Left ventricle myocardium inferior (tissue), 1 donor: Measurements from ENCODE around the gene C1orf74. TPM values are rescaled to one million over a fixed set of nuclear protein-coding genes. Genes with fewer than 3 reads are reported as not detected.

ENCODE experiments used
- DNase-seq: peaks from one replicate; pipeline ENCODE4 v3.0.0-alpha.2; 2020
- H3K27ac ChIP-seq: fragments of 200-600 bp; replicated peaks from 2 replicates; pipeline ENCODE4 v1.8.0; 2021
- H3K27me3 ChIP-seq: fragments of 200-600 bp; 2 replicates; pipeline ENCODE4 v1.8.0; 2021; ENCODE audit warnings: low read depth
- H3K36me3 ChIP-seq: fragments of 200-600 bp; 2 replicates; pipeline ENCODE4 v1.8.0; 2021
- H3K4me1 ChIP-seq: fragments of 200-600 bp; 2 replicates; pipeline ENCODE4 v1.8.0; 2021
- H3K4me3 ChIP-seq: fragments of 200-600 bp; 2 replicates; pipeline ENCODE4 v1.8.0; 2021; ENCODE audit warnings: mild to moderate bottlenecking, moderate library complexity
- H3K9me3 ChIP-seq: fragments of 200-600 bp; replicated peaks from 2 replicates; pipeline ENCODE4 v1.8.0; 2021
- CTCF ChIP-seq: fragments of 200-600 bp; IDR thresholded peaks from 2 replicates; pipeline ENCODE4 v1.8.0; 2021; ENCODE audit warnings: antibody characterized with exemption, mild to moderate bottlenecking, borderline replicate concordance
- intact Hi-C: fragments of 100-400 bp; cut with micrococcal nuclease; formaldehyde crosslinking; loops from one replicate; pipeline ENCODE4 v1.11.0; 2022
- total RNA-seq: library from RNA; stranded (reverse); fragmentation: NEBNext Ultra II Directional; extraction: Animal tissue kit (Norgen Biotek cat#: 25700); gene quantifications from one replicate; pipeline ENCODE4 v1.2.1, GENCODE V29; 2021
- donor health status: DM: no; HTN: yes; CAD: no; lungs with severe emphysema.

The C1orf74 gene
- total RNA-seq, 1 donor from 2014 or later = 1.9 TPM

DNA sequence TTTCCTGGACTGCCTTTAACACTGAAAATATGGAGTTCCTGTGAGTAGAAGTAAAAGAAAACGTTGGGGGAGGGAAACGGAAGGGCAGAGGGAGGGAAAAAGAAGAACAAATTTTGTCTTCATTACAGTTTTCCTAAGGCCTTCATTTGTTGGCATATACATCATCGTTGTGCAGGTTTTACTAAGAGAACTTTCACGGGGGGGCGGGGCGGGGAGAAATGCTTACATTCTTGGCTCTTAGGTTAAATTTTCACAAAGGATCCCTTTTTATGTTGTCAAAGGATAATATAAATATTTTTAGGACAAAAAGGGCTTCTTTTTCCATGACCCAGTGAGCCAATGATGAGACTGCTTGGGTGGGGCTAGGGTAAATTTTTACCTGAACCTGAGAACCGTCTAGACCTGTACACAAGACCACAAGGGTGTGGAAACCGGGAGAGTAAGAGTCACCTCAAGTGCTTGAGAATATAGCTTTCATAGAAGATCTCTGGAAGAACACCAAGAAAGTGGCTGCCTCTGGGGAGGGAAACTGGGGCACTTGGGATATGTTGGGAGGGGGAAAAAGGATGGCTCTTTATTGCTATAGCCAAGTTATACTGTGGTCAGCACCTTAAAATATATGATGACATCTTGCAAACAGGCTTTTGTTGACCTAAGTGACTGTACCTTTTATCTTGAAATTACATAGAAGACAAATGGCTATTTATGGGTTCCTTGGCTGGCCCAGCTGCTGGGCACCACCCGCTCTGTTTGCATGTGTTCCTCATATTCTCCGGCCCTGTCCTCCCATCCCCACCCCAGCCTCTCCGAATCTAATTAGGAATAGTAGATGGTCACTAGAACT is 41.5 kb upstream of the C1orf74 start:
- no peak for DNase-seq
- intact Hi-C loops = no loop called here
- H3K4me1 ChIP-seq = peaks cover 41% of the 10 kb centered on the region

DNA sequence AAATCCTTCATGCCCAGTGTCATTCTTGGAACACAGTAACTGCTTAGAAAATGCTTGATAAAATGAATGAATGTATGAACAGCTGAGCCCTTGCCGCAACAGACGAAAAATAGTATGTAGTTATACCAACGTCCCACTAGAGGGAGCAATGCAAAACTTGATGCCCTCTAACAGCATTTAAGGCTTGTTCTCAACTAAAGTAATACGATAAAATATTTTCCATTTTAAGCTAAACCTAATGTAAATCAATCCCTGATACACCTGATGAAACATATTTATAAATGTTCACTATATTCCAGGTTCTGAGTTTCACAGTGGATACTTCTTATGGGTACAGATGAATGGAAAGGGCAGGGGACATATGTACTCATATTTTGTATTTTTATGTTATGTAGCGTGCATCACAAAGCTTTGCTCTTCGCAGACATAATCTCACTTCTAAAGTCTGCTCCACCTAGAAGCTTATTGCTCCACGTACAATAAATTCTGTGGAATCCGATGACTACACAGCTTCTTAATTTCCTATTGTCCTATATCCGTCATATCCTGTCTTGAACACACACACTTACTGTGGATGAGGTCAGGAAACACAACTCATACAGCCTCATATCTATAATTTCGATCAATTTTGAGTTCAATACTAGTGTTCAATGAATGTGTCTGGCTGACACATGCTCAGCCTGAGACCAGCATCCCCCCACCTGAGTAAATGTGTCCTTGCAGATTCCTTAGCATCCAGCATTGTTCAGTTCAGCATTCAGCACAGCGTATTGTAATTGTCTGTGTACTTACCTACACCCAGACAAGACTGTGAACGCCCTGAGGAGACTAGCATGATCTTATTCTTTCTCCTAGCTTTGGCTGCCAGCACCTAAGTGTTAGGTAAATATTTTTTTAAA is 39.0 kb upstream of the C1orf74 start:
- no peaks in the 10 kb centered on the region for H3K9me3 ChIP-seq
- peaks cover 12% of the 10 kb centered on the region for H3K27me3 ChIP-seq
- TF ChIP-seq CTCF = peak; percentile 83
- H3K27ac ChIP-seq = peak overlapping the region; percentile 67
- DNase-seq = no peak
- intact Hi-C loops = no loop called here
- H3K36me3 ChIP-seq = no peaks in the 10 kb centered on the region
- H3K4me3 ChIP-seq = peak overlapping the region; percentile 35
- H3K4me1 ChIP-seq = peaks cover 23% of the 10 kb centered on the region

More for the DNA sequence above, 41.5 kb upstream of the C1orf74 start:
- H3K36me3 ChIP-seq = peaks cover 5% of the 10 kb centered on the region
- TF ChIP-seq CTCF = no peak
- H3K9me3 ChIP-seq = no peaks in the 10 kb centered on the region
- no peaks in the 10 kb centered on the region for H3K27me3 ChIP-seq
- H3K4me3 ChIP-seq = no peak overlapping the region
- no peak overlapping the region for H3K27ac ChIP-seq

DNA sequence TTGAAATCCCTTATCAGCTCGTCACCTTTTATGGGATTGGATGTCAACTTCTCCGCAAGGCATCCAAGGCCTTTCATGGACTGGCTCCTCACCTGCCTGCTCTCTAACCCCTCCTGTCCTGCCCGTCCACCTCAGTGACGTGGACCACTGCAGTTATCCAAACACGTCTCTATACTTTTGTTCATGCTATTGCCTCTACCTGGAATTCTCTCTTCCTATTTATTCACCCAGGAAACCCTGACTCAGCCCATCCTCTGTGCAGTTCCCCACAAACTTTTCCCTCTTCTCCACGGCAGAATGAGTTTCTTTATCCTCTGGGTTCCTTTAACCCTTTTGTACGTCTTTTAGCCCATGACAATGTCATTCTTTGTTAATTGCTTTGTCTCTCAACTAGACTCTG is 38.3 kb upstream of the C1orf74 start:
- no peak for TF ChIP-seq CTCF
- Histone ChIP-seq H3K27ac (no peak overlapping the region), H3K9me3 (no peaks in the 10 kb centered on the region), H3K4me3 (no peak overlapping the region), H3K27me3 (peaks cover 13% of the 10 kb centered on the region), H3K4me1 (peaks cover 17% of the 10 kb centered on the region), H3K36me3 (no peaks in the 10 kb centered on the region)
- intact Hi-C loops = no loop called here
- DNase-seq = no peak

- no peak for DNase-seq
- intact Hi-C loops = no loop called here
- peaks cover 16% of the 10 kb centered on the region for H3K27me3 ChIP-seq
- peaks cover 11% of the 10 kb centered on the region for H3K4me1 ChIP-seq
- H3K27ac ChIP-seq = no peak overlapping the region
- no peak for TF ChIP-seq CTCF
- H3K4me3 ChIP-seq = no peak overlapping the region
- no peaks in the 10 kb centered on the region for H3K36me3 ChIP-seq
- H3K9me3 ChIP-seq = no peaks in the 10 kb centered on the region
These were observed 36.6 kb upstream of the C1orf74 start for GRCh38 chr1:209820986-209821385.

DNA sequence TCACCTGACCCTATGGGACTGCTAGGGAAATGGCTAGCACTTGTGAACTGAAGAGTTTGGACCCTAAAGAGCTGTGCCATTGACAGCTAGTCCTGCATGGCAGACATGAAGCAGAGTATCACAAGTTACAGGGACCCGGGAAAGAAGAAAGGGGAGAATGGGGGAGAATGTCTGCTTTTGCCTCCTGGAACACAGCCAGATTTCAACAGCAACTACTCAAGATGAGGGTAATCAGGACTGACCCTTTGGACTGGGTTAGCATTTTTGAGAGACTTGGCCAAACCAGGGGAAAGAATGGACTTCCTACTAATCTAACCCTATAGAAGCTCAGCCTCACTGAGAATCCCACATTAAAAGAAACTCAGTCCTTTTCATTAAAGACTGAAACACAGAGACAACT is 34.7 kb upstream of the C1orf74 start:
- H3K4me1 ChIP-seq = peaks cover 11% of the 10 kb centered on the region
- no peak for TF ChIP-seq CTCF
- intact Hi-C loops = no loop called here
- DNase-seq = no peak
- H3K27ac ChIP-seq = no peak overlapping the region
- no peaks in the 10 kb centered on the region for H3K9me3 ChIP-seq
- no peak overlapping the region for H3K4me3 ChIP-seq
- H3K27me3 ChIP-seq = peaks cover 16% of the 10 kb centered on the region
- H3K36me3 ChIP-seq = no peaks in the 10 kb centered on the region
